Liver (tissue), 9 donors: ENCODE data around the gene C9orf50. TPM values are rescaled to one million over a fixed set of nuclear protein-coding genes. Genes with fewer than 3 reads are reported as not detected.

Experiments
- DNase-seq: peaks from one replicate; pipeline ENCODE4 v3.0.0-alpha.2; 2017; ENCODE audit warnings: low spot score
- H3K27ac ChIP-seq, 2 donors: one replicate each; pipeline ENCODE4 v1.7.0; 2013; ENCODE audit warnings: inconsistent platforms in 2 of 2, low read length in 2 of 2, control low read depth in 1 of 2, low read depth in 1 of 2, mild to moderate bottlenecking in 1 of 2
- H3K27me3 ChIP-seq, 4 donors: one replicate each; pipeline versions ENCODE4 v1.6.1 to v1.7.0; 2013; ENCODE audit warnings: low read length in 3 of 4, inconsistent platforms in 1 of 4, mild to moderate bottlenecking in 1 of 4, moderate library complexity in 1 of 4; ENCODE audit not compliant: control insufficient read depth in 4 of 4, insufficient read depth in 4 of 4
- H3K36me3 ChIP-seq, 4 donors: one replicate each; pipeline versions ENCODE4 v1.6.1 to v1.7.0; 2013; ENCODE audit warnings: low read length in 3 of 4, mild to moderate bottlenecking in 3 of 4, low read depth in 1 of 4, moderate library complexity in 1 of 4; ENCODE audit not compliant: control insufficient read depth in 4 of 4, insufficient read depth in 3 of 4
- H3K4me1 ChIP-seq, 4 donors: one replicate each; pipeline versions ENCODE4 v1.6.1 to v1.7.0; 2013; ENCODE audit warnings: low read length in 3 of 4, mild to moderate bottlenecking in 3 of 4, moderate library complexity in 1 of 4; ENCODE audit not compliant: control insufficient read depth in 4 of 4, insufficient read depth in 4 of 4
- H3K4me3 ChIP-seq, 3 donors: one replicate each; pipeline versions ENCODE4 v1.6.1 to v1.7.0; 2013; ENCODE audit warnings: low read length in 3 of 3, control low read depth in 1 of 3, low read depth in 1 of 3, mild to moderate bottlenecking in 1 of 3
- H3K9ac ChIP-seq, 2 donors: one replicate each; pipeline ENCODE4 v1.7.0; 2013; ENCODE audit warnings: low read length in 2 of 2, mild to moderate bottlenecking in 2 of 2, moderate library complexity in 2 of 2, control low read depth in 1 of 2, low read depth in 1 of 2
- H3K9me3 ChIP-seq, 4 donors: one replicate each; pipeline versions ENCODE4 v1.6.1 to v1.7.0; 2013; ENCODE audit warnings: low read length in 3 of 4; ENCODE audit not compliant: control insufficient read depth in 4 of 4
- EGR1 ChIP-seq, 2 donors: IDR thresholded peaks; 2 replicates each; pipeline ENCODE4 v1.6.1; 2016 to 2018; ENCODE audit warnings: antibody characterized with exemption in 2 of 2, low read depth in 2 of 2
- FOXA1 ChIP-seq: IDR thresholded peaks from 2 replicates; pipeline ENCODE4 v1.6.1; 2016; ENCODE audit warnings: antibody characterized with exemption
- FOXA2 ChIP-seq: IDR thresholded peaks from 2 replicates; pipeline ENCODE4 v1.6.1; 2016; ENCODE audit warnings: antibody characterized with exemption
- GABPA ChIP-seq, 2 donors: IDR thresholded peaks in 1 of 2; conservative IDR thresholded peaks in 1 of 2; 2 replicates each; pipeline ENCODE4 v1.6.1; 2016; ENCODE audit warnings: antibody characterized with exemption in 2 of 2, mild to moderate bottlenecking in 1 of 2, moderate library complexity in 1 of 2
- HNF4A ChIP-seq, 2 donors: conservative IDR thresholded peaks; 2 replicates each; pipeline ENCODE4 v1.6.1; 2016; ENCODE audit warnings: antibody characterized with exemption in 2 of 2, mild to moderate bottlenecking in 2 of 2
- HNF4G ChIP-seq: IDR thresholded peaks from 2 replicates; pipeline ENCODE4 v1.6.1; 2016; ENCODE audit warnings: antibody characterized with exemption
- JUND ChIP-seq, 2 donors: IDR thresholded peaks; 2 replicates each; pipeline ENCODE4 v1.6.1; 2016; ENCODE audit warnings: antibody characterized with exemption in 2 of 2
- NR2F2 ChIP-seq: IDR thresholded peaks from 2 replicates; pipeline ENCODE4 v1.6.1; 2016; ENCODE audit warnings: antibody characterized with exemption
- RAD21 ChIP-seq, 2 donors: IDR thresholded peaks; 2 replicates each; pipeline ENCODE4 v1.6.1; 2016; ENCODE audit warnings: antibody characterized with exemption in 2 of 2, mild to moderate bottlenecking in 2 of 2
- RXRA ChIP-seq, 2 donors: IDR thresholded peaks; 2 replicates each; pipeline ENCODE4 v1.6.1; 2017 to 2018; ENCODE audit warnings: antibody characterized with exemption in 2 of 2, mild to moderate bottlenecking in 1 of 2
- SP1 ChIP-seq: IDR thresholded peaks from 2 replicates; pipeline ENCODE4 v1.6.1; 2018; ENCODE audit warnings: antibody characterized with exemption, mild to moderate bottlenecking
- TAF1 ChIP-seq: conservative IDR thresholded peaks from 2 replicates; pipeline ENCODE4 v1.6.1; 2016; ENCODE audit warnings: antibody characterized with exemption, mild to moderate bottlenecking
- YY1 ChIP-seq: IDR thresholded peaks from 2 replicates; pipeline ENCODE4 v1.6.1; 2016; ENCODE audit warnings: antibody characterized with exemption, mild to moderate bottlenecking
- WGBS: extraction: QIAGEN DNeasy Blood & Tissue Kit; methylation state at CpG from one replicate; pipeline ENCODE4 v1.1.7; 2013; 5-methylcytosine and 5-hydroxymethylcytosine counted together
- polyA plus RNA-seq, 2 donors: library from polyadenylated mRNA; stranded (reverse) in 1 of 2; unstranded in 1 of 2; fragments of 200-250 nt in 1 of 2; fragments of >200 nt in 1 of 2; fragmentation: Nextera tagmentation in 1 of 2; extraction: Ambion mirVana in 1 of 2; gene quantifications; one replicate each; pipeline versions ENCODE4 v1.2.1 to v1.2.3, GENCODE V29; 2013 to 2015
- total RNA-seq, 2 donors: library from RNA; depleted of rRNA; stranded (reverse); fragments of >200 nt; gene quantifications; one replicate each; pipeline ENCODE4 v1.2.3, GENCODE V29; 2014
- TF ChIP-seq, protein P1 (sequence below): IDR thresholded peaks from 2 replicates; pipeline ENCODE4 v1.6.1; 2016; ENCODE audit warnings: antibody characterized with exemption
- TF ChIP-seq, protein P2 (sequence below): IDR thresholded peaks from 2 replicates; pipeline ENCODE4 v1.6.1; 2016; ENCODE audit warnings: antibody characterized with exemption, mild to moderate bottlenecking
- TF ChIP-seq, protein P3 (sequence below): IDR thresholded peaks from 2 replicates; pipeline ENCODE4 v1.6.1; 2016; ENCODE audit warnings: antibody characterized with exemption
- TF ChIP-seq, protein P4 (sequence below): fragments of 150-350 bp; IDR thresholded peaks from 2 replicates; pipeline ENCODE4 v1.5.1; 2017; ENCODE audit warnings: improper control_type of control experiment, low read depth, low read length; ENCODE audit not compliant: missing input control
- TF ChIP-seq, protein P5 (sequence below): IDR thresholded peaks from 2 replicates; pipeline ENCODE4 v1.6.1; 2016; ENCODE audit warnings: antibody characterized with exemption
- donor health status: healthy.
- donor health status: healthy.
- donor health status: healthy.
- donor health status: healthy.
- donor health status: healthy.

C9orf50 gene
- total and polyA plus RNA-seq, 4 donors = 0.23 TPM; not detected in 3

DNA sequence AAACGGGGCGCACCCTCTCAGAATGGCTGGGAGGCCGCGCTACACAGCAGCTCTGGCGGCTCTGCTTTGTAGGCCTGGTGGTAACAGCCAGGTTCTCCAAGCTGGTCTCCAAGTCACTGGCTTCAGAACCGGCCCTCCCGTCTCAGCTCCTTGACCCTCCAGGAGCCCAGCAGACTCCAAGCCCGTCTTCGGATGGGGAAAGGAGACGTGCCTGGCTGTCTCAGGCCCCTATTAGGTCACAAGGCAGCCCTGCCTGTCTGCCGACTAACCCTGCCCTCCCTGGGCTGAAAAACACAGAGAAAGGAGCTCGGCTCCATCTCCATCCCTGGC, 18.8 kb upstream of the C9orf50 start:
- no peak overlapping the region for H3K4me3 ChIP-seq
- 90% methylated on average over 12 of the region's 12 CpGs for WGBS

More for the DNA sequence above, 18.8 kb upstream of the C9orf50 start:
- no peak overlapping the region for H3K27ac ChIP-seq
- DNase-seq = no peak
- peaks cover 4 to 27% (median 21%) of the 10 kb centered on the region in 4 donors for H3K4me1 ChIP-seq
- H3K9ac ChIP-seq = no peak overlapping the region
- no peak for TF ChIP-seq FOXA2
- no peak for TF ChIP-seq NR2F2
- TF ChIP-seq, protein P1, sequence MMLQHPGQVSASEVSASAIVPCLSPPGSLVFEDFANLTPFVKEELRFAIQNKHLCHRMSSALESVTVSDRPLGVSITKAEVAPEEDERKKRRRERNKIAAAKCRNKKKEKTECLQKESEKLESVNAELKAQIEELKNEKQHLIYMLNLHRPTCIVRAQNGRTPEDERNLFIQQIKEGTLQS = no peak
- TF ChIP-seq, protein P2, sequence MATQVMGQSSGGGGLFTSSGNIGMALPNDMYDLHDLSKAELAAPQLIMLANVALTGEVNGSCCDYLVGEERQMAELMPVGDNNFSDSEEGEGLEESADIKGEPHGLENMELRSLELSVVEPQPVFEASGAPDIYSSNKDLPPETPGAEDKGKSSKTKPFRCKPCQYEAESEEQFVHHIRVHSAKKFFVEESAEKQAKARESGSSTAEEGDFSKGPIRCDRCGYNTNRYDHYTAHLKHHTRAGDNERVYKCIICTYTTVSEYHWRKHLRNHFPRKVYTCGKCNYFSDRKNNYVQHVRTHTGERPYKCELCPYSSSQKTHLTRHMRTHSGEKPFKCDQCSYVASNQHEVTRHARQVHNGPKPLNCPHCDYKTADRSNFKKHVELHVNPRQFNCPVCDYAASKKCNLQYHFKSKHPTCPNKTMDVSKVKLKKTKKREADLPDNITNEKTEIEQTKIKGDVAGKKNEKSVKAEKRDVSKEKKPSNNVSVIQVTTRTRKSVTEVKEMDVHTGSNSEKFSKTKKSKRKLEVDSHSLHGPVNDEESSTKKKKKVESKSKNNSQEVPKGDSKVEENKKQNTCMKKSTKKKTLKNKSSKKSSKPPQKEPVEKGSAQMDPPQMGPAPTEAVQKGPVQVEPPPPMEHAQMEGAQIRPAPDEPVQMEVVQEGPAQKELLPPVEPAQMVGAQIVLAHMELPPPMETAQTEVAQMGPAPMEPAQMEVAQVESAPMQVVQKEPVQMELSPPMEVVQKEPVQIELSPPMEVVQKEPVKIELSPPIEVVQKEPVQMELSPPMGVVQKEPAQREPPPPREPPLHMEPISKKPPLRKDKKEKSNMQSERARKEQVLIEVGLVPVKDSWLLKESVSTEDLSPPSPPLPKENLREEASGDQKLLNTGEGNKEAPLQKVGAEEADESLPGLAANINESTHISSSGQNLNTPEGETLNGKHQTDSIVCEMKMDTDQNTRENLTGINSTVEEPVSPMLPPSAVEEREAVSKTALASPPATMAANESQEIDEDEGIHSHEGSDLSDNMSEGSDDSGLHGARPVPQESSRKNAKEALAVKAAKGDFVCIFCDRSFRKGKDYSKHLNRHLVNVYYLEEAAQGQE = no peak
- TF ChIP-seq, protein P3, sequence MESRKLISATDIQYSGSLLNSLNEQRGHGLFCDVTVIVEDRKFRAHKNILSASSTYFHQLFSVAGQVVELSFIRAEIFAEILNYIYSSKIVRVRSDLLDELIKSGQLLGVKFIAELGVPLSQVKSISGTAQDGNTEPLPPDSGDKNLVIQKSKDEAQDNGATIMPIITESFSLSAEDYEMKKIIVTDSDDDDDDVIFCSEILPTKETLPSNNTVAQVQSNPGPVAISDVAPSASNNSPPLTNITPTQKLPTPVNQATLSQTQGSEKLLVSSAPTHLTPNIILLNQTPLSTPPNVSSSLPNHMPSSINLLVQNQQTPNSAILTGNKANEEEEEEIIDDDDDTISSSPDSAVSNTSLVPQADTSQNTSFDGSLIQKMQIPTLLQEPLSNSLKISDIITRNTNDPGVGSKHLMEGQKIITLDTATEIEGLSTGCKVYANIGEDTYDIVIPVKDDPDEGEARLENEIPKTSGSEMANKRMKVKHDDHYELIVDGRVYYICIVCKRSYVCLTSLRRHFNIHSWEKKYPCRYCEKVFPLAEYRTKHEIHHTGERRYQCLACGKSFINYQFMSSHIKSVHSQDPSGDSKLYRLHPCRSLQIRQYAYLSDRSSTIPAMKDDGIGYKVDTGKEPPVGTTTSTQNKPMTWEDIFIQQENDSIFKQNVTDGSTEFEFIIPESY = no peak
- no peak for TF ChIP-seq HNF4G
- TF ChIP-seq JUND (IDR thresholded peaks at IDR 0.05) = no peak
- no peak for TF ChIP-seq RXRA (IDR thresholded peaks at IDR 0.05)
- TF ChIP-seq, protein P4, sequence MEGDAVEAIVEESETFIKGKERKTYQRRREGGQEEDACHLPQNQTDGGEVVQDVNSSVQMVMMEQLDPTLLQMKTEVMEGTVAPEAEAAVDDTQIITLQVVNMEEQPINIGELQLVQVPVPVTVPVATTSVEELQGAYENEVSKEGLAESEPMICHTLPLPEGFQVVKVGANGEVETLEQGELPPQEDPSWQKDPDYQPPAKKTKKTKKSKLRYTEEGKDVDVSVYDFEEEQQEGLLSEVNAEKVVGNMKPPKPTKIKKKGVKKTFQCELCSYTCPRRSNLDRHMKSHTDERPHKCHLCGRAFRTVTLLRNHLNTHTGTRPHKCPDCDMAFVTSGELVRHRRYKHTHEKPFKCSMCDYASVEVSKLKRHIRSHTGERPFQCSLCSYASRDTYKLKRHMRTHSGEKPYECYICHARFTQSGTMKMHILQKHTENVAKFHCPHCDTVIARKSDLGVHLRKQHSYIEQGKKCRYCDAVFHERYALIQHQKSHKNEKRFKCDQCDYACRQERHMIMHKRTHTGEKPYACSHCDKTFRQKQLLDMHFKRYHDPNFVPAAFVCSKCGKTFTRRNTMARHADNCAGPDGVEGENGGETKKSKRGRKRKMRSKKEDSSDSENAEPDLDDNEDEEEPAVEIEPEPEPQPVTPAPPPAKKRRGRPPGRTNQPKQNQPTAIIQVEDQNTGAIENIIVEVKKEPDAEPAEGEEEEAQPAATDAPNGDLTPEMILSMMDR = no peak
- TF ChIP-seq SP1 = no peak
- no peak for TF ChIP-seq YY1
- TF ChIP-seq EGR1 (IDR thresholded peaks at IDR 0.05; ENCODE audit: low read depth in 2 of 2) = no peak
- no peak for TF ChIP-seq TAF1
- TF ChIP-seq FOXA1 = no peak
- no peak for TF ChIP-seq GABPA (IDR thresholded peaks at IDR 0.05 in 1 of 2, conservative IDR thresholded peaks at IDR 0.05 in 1 of 2)
- TF ChIP-seq HNF4A (conservative IDR thresholded peaks at IDR 0.05) = no peak
- TF ChIP-seq RAD21 (IDR thresholded peaks at IDR 0.05) = no peak
- TF ChIP-seq, protein P5, sequence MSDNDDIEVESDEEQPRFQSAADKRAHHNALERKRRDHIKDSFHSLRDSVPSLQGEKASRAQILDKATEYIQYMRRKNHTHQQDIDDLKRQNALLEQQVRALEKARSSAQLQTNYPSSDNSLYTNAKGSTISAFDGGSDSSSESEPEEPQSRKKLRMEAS = no peak
- no peaks in the 10 kb centered on the region for H3K9me3 ChIP-seq
- H3K36me3 ChIP-seq = peaks cover 4 to 39% (median 18%) of the 10 kb centered on the region in 4 donors
- H3K27me3 ChIP-seq = no peaks in the 10 kb centered on the region
